HepG2 (cell line): ENCODE data around the gene SLC7A10. TPM values are rescaled to one million over a fixed set of nuclear protein-coding genes. Genes with fewer than 3 reads are reported as not detected.

Experiments used
- ATAC-seq: fragments of 200-7000 bp; cut with Tn5 transposase; 3 replicates; pipeline ENCODE4 v1.9.1; 2020; ENCODE audit warnings: mild to moderate bottlenecking, moderate library complexity
- BruUV-seq: library from RNA; stranded (reverse); fragments of 400-500 nt; replicated peaks from 2 replicates; lab custom pipeline; 2021; lab: Mats Ljungman, UMichigan
- CTCF ChIA-PET: fragments of 300-600 bp; formaldehyde crosslinking; extraction: SDS; loops from one replicate; lab custom pipeline; 2021; ENCODE audit warnings: low total read pairs, inconsistent platforms, low intra/inter-chr PET ratio; lab: Yijun Ruan, JAX
- POLR2A ChIA-PET: fragments of 350-600 bp; sonication (Branson Sonifier 250); formaldehyde crosslinking; loops from one replicate; lab custom pipeline; 2020; ENCODE audit warnings: antibody characterized with exemption, inconsistent platforms; lab: Yijun Ruan, JAX
- DNase-seq: peaks from one replicate; pipeline ENCODE4 v3.0.0-alpha.2; 2015; ENCODE audit warnings: low spot score
- FAIRE-seq: peaks from 3 replicates; lab custom pipeline; 2011; peaks lifted over from hg19 to GRCh38; lab: Jason Lieb, UNC
- H2AFZ ChIP-seq: one replicate; pipeline ENCODE4 v1.6.1; 2011; ENCODE audit warnings: low read length, inconsistent platforms
- H3K27ac ChIP-seq: fragments of 300-600 bp; 3 replicates; pipeline ENCODE4 v1.8.0; 2011; ENCODE audit warnings: mixed run types, mild to moderate bottlenecking, mixed read lengths, low read length, inconsistent platforms; ENCODE audit not compliant: insufficient read depth; ENCODE audit errors: extremely low read length
- H3K27me3 ChIP-seq, 2 experiments: fragments of 200-600 bp in 1 of 2; 2 replicates in 1 of 2; 3 replicates in 1 of 2; pipeline versions ENCODE4 v1.6.0 to v1.8.0; 2011; ENCODE audit warnings: low read length in 2 of 2, mild to moderate bottlenecking in 2 of 2, moderate library complexity in 2 of 2, inconsistent platforms in 1 of 2; ENCODE audit not compliant: insufficient read depth in 2 of 2, control insufficient read depth in 1 of 2
- H3K36me3 ChIP-seq, 2 experiments: fragments of 200-600 bp in 1 of 2; replicated peaks in 1 of 2; 2 replicates in 1 of 2; 3 replicates in 1 of 2; pipeline versions ENCODE4 v1.5.1 to v1.8.0; 2011; ENCODE audit warnings: low read length in 2 of 2, inconsistent platforms in 1 of 2; ENCODE audit not compliant: insufficient read depth in 2 of 2, control insufficient read depth in 1 of 2
- H3K4me1 ChIP-seq: 2 replicates; pipeline ENCODE4 v1.5.1; 2012; ENCODE audit warnings: low read length, inconsistent platforms; ENCODE audit not compliant: insufficient read depth
- H3K4me2 ChIP-seq: 2 replicates; pipeline ENCODE4 v1.6.0; 2011; ENCODE audit warnings: low read depth, low read length, inconsistent platforms
- H3K4me3 ChIP-seq, 3 experiments: fragments of 200-600 bp in 1 of 3; sonication (generic), shearing (Covaris generic) in 1 of 3; replicated peaks in 1 of 3; 2 replicates each; pipeline ENCODE4 v1.5.1; 2011 to 2016; ENCODE audit warnings: low read length in 3 of 3, inconsistent platforms in 2 of 3, low read depth in 2 of 3, mild to moderate bottlenecking in 2 of 3, control low read depth in 1 of 3, mixed read lengths in 1 of 3; ENCODE audit not compliant: insufficient read depth in 1 of 3
- H3K79me2 ChIP-seq: one replicate; pipeline ENCODE4 v1.6.1; 2011; ENCODE audit warnings: low read length, inconsistent platforms; ENCODE audit not compliant: insufficient read depth
- H3K9ac ChIP-seq: 2 replicates; pipeline ENCODE4 v1.6.0; 2011; ENCODE audit warnings: mild to moderate bottlenecking, low read depth, low read length, inconsistent platforms; ENCODE audit not compliant: insufficient read depth
- H3K9me3 ChIP-seq: 2 replicates; pipeline ENCODE4 v1.5.1; 2012; ENCODE audit warnings: mild to moderate bottlenecking, low read length
- H4K20me1 ChIP-seq: 2 replicates; pipeline ENCODE4 v1.6.0; 2011; ENCODE audit warnings: inconsistent platforms, mild to moderate bottlenecking, low read length, moderate library complexity; ENCODE audit not compliant: insufficient read depth
- AGO2 ChIP-seq: fragments of 200-400 bp; formaldehyde crosslinking; optimal IDR thresholded peaks from 2 replicates; pipeline ENCODE3; 2017; ENCODE audit warnings: mild to moderate bottlenecking, low read depth, low read length, moderate library complexity
- KMT2B ChIP-seq: IDR thresholded peaks from 2 replicates; pipeline ENCODE4 v1.6.1; 2016; ENCODE audit warnings: missing genetic modification reagents, missing compliant biosample characterization
- PCBP1 ChIP-seq: fragments of 200-400 bp; formaldehyde crosslinking; IDR thresholded peaks from 2 replicates; pipeline ENCODE4 v1.6.1; 2017; ENCODE audit warnings: mild to moderate bottlenecking, low read depth, low read length, borderline replicate concordance
- PHF21A ChIP-seq: sonication (generic); formaldehyde crosslinking; IDR thresholded peaks from 2 replicates; pipeline ENCODE4 v1.5.0; 2020; ENCODE audit warnings: mild to moderate bottlenecking, missing genetic modification reagents
- SNAPC5 ChIP-seq: sonication (generic); formaldehyde crosslinking; IDR thresholded peaks from 2 replicates; pipeline ENCODE4 v1.8.1; 2023; ENCODE audit warnings: mild to moderate bottlenecking, missing genetic modification reagents, borderline replicate concordance
- ZFP90 ChIP-seq: sonication (generic); formaldehyde crosslinking; IDR thresholded peaks from 2 replicates; pipeline ENCODE4 v1.8.0; 2022; ENCODE audit warnings: missing genetic modification reagents, mild to moderate bottlenecking, inconsistent platforms, borderline replicate concordance
- WGBS: methylation state at CpG from one replicate; pipeline ENCODE4 v1.1.6; 2017; ENCODE audit warnings: low lambda C conversion rate; 5-methylcytosine and 5-hydroxymethylcytosine counted together
- in situ Hi-C: cut with HindIII; loops from 2 replicates; pipeline ENCODE4 v1.10.0; 2017; ENCODE audit warnings: low pct_unique_long_range_greater_than_20kb; ENCODE audit not compliant: extremely low pct_ligation_motif_present
- intact Hi-C: fragments of 100-400 bp; cut with micrococcal nuclease; formaldehyde crosslinking; loops from one replicate; pipeline ENCODE4 v1.10.0; 2022; ENCODE audit not compliant: unreplicated experiment
- polyA plus RNA-seq, 8 experiments: library from polyadenylated mRNA; depleted of rRNA in 3 of 8; stranded (reverse) in 7 of 8; unstranded in 1 of 8; fragments of >200 nt; fragmentation: Illumina TruSeq in 4 of 8; extraction: Trizol in 4 of 8; gene quantifications; 2 replicates each; pipeline versions ENCODE4 v1.2.1 to v1.2.3, GENCODE V29; 2011 to 2016; ENCODE audit warnings: low read depth in 4 of 8, missing spikeins in 1 of 8, mixed read lengths in 1 of 8; ENCODE audit not compliant: insufficient read depth in 1 of 8
- total RNA-seq, 5 experiments: library from RNA; depleted of rRNA; stranded (reverse); fragments of >200 nt; fragmentation: Illumina TruSeq; extraction: Trizol; gene quantifications; 2 replicates each; pipeline ENCODE4 v1.2.3, GENCODE V29; 2016; ENCODE audit warnings: low read depth in 1 of 5

SLC7A10 gene
- total and polyA plus RNA-seq, 2 of the 13 experiments (the other 11 are each of a cell fraction or from before 2014, with no cell fraction given) = 1.1 to 2.2 TPM

- no peak for FAIRE-seq
- intact Hi-C loops = no loop called here
These were observed 16.5 kb downstream of the SLC7A10 start for GRCh38 chr19:33208904-33209849.

GRCh38 chr19:33208371-33208895, 17.2 kb downstream of the SLC7A10 start:
- no TSS peak for BruUV-seq
- H3K79me2 ChIP-seq = no peaks in the 10 kb centered on the region
- in situ Hi-C loops (no loop called here), intact Hi-C loops (no loop called here)
- peaks cover 12% of the 10 kb centered on the region for H3K4me1 ChIP-seq
- no peak overlapping the region for H3K4me3 ChIP-seq
- DNase-seq (no peak), ATAC-seq (no peak), FAIRE-seq (no peak)
- H4K20me1 ChIP-seq = no peaks in the 10 kb centered on the region
- no peak overlapping the region for H3K9ac ChIP-seq
- no peak overlapping the region for H2AFZ ChIP-seq
- no peak overlapping the region for H3K4me2 ChIP-seq
- TF ChIP-seq PHF21A (CRISPR knock-in tag) = no peak
- TF ChIP-seq SNAPC5 (CRISPR knock-in tag) = no peak
- TF ChIP-seq ZFP90 (CRISPR knock-in tag) = no peak
- peak; percentile 11 for TF ChIP-seq AGO2
- ChIA-PET CTCF (no interaction called here), POLR2A (no interaction called here)
- H3K9me3 ChIP-seq = no peaks in the 10 kb centered on the region
- peaks cover 10 to 12% of the 10 kb centered on the region in 2 experiments; a peak in 4 of 5 replicates for H3K36me3 ChIP-seq
- no peak overlapping the region for H3K27ac ChIP-seq
- 79% methylated on average over 3 of the region's 11 CpGs for WGBS
- H3K27me3 ChIP-seq = peaks cover 6 to 7% of the 10 kb centered on the region in 2 experiments; a peak in 2 of 5 replicates

More at GRCh38 chr19:33208904-33209849, 16.5 kb downstream of the SLC7A10 start:
- Histone ChIP-seq H3K9ac (no peak overlapping the region), H3K27me3 (peaks cover 7 to 14% of the 10 kb centered on the region in 2 experiments; a peak in 3 of 5 replicates), H3K4me3 (no peak overlapping the region), H2AFZ (no peak overlapping the region), H3K9me3 (no peaks in the 10 kb centered on the region), H3K79me2 (no peaks in the 10 kb centered on the region), H3K36me3 (peaks cover 6 to 8% of the 10 kb centered on the region in 2 experiments; a peak in 3 of 5 replicates), H3K4me1 (peaks cover 16% of the 10 kb centered on the region), H4K20me1 (no peaks in the 10 kb centered on the region), H3K4me2 (no peak overlapping the region)
- ChIA-PET POLR2A (no interaction called here), CTCF (no interaction called here)
- WGBS = 75% methylated on average over 15 of the region's 24 CpGs
- BruUV-seq = no TSS peak
- in situ Hi-C loops = no loop called here
- ATAC-seq (no peak), DNase-seq (no peak)
- no peak for TF ChIP-seq PCBP1
- no peak for TF ChIP-seq KMT2B (CRISPR knock-in tag)
- TF ChIP-seq, all 625 proteins: peak for 0
- no peak overlapping the region for H3K27ac ChIP-seq
